ENCODE results near the gene CADM2.

Gene CADM2

DNA sequence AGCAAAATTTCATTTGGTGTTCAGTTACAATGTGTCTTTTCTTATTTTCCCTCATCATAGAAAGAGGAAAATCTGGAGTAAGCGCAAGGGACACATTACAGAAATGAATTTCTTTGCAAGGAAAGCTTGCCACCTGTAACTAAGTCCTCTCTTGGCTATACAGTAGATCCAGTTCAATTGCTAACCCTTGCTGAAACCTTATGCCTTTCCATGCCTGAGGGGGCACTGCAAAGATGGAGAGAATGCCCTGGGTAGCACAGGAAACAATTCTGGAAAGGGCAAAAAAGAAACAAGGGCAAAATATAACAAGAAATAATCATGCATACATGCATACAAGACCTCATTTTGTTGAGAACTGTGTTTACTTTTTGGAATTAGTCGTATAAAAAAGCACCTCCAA is 4.3 kb downstream of the CADM2 start:
- no peak overlapping the region for H3K27ac ChIP-seq (ENCODE audit: low read depth, low read length)
- no peaks in the 10 kb centered on the region for H3K36me3 ChIP-seq (ENCODE audit: insufficient read depth, low read length)
- peaks cover 11% of the 10 kb centered on the region for H3K4me1 ChIP-seq (ENCODE audit: insufficient read depth, low read length)
- H3K27me3 ChIP-seq (ENCODE audit: control insufficient read depth in 1 of 2, insufficient read depth in 2 of 2, low read length in 2 of 2) = peaks cover 15 to 33% of the 10 kb centered on the region in 2 donors
- no peak overlapping the region for H3K4me3 ChIP-seq (ENCODE audit: low read depth in 1 of 2, low read length in 2 of 2)
- H3K9me3 ChIP-seq (ENCODE audit: low read length) = no peaks in the 10 kb centered on the region
- no peak overlapping the region for H3K9ac ChIP-seq (ENCODE audit: low read length)

DNA sequence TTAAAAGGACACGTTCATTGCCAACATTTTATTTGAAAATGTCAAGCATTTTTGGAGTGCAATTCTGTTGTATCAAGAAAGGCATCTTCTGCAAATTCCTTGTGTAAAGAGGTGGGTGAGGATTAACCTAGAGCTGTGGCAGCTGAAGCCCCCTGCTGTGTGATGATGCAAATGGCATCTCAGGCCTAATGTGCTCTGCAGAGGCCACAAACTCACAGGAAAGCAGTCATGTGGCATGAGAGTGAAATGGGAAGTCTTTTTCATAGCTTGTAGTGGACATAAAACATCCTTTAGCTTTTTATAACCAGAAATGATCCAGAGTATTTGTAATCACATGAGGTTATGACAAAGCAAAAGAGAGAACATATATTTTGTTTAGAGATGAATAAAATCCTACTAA is 6.4 kb downstream of the CADM2 start:
- no peaks in the 10 kb centered on the region for H3K4me1 ChIP-seq (ENCODE audit: insufficient read depth, low read length)
- H3K36me3 ChIP-seq (ENCODE audit: insufficient read depth, low read length) = no peaks in the 10 kb centered on the region
- H3K9me3 ChIP-seq (ENCODE audit: low read length) = no peaks in the 10 kb centered on the region
- H3K4me3 ChIP-seq (ENCODE audit: low read depth in 1 of 2, low read length in 2 of 2) = no peak overlapping the region
- H3K9ac ChIP-seq (ENCODE audit: low read length) = no peak overlapping the region
- H3K27me3 ChIP-seq (ENCODE audit: control insufficient read depth in 1 of 2, insufficient read depth in 2 of 2, low read length in 2 of 2) = peaks cover 15 to 23% of the 10 kb centered on the region in 2 donors
- no peak overlapping the region for H3K27ac ChIP-seq (ENCODE audit: low read depth, low read length)

DNA sequence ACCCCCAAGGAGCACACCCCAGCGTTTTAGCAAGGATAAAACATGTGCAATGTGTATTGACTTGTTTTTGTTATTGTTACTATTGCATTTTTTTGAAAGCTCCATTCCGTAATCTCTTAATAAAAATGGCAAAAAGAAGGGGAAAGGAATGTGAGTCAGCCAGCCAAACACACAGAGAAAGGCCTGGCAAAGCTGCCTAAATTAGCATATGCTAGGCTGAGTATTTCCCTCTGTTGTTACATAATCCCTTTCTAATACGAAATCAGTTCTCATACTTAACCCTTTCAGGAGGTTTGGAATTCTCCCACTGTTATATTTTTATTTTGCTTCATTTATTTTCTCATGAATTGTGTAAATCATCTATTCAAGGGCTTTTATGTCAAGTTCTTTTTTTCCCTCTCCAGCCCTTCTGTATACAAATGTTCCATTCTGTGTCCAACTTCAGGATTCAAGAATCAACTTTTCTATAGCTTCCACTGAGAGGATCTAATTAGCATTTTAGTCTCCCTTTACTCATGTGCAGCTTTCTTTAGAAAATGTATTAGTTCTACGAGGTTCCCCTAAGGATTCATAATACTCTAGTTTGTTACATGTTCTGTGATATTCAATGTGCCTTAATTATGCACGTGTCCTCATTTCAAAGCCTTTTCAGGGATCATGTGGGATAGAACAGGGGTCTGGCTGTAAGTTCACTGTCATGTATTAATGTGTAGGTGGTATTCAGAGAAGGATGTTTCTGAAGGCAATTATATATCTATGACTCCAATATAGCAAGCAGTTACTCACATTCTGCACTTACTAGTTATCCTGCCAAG is 9.2 kb downstream of the CADM2 start:
- Histone ChIP-seq H3K27me3 (ENCODE audit: control insufficient read depth in 1 of 2, insufficient read depth in 2 of 2, low read length in 2 of 2) (no peaks in the 10 kb centered on the region), H3K9me3 (ENCODE audit: low read length) (no peaks in the 10 kb centered on the region), H3K36me3 (ENCODE audit: insufficient read depth, low read length) (no peaks in the 10 kb centered on the region), H3K27ac (ENCODE audit: low read depth, low read length) (no peak overlapping the region), H3K4me1 (ENCODE audit: insufficient read depth, low read length) (no peaks in the 10 kb centered on the region), H3K9ac (ENCODE audit: low read length) (no peak overlapping the region), H3K4me3 (ENCODE audit: low read depth in 1 of 2, low read length in 2 of 2) (no peak overlapping the region)

DNA sequence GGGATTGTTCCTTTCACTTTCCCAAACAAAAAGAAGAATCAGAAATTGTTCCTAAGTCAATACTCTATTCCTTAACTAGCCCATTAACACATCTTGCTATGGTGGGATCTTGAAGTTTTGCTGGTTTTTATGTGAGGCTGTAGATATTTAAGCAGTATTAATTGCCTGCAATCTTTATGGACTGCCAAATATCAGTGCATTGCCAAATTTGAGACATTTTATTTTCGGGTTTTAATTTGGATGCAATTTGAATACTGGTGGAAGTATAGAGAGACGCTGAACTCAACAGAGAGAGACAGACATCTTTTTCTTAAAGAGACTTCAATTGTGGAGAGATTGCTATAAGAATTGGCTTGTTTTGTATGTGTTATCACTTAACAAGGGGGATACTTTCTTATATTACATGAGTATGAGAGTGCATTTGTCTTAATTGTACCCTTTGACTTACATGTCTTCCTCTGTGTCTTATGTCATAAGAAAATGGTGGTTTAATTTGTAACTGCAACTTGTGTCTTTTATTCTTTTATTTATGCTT is 10.0 kb downstream of the CADM2 start:
- Histone ChIP-seq H3K9me3 (ENCODE audit: low read length) (no peaks in the 10 kb centered on the region), H3K4me1 (ENCODE audit: insufficient read depth, low read length) (no peaks in the 10 kb centered on the region), H3K27me3 (ENCODE audit: control insufficient read depth in 1 of 2, insufficient read depth in 2 of 2, low read length in 2 of 2) (no peaks in the 10 kb centered on the region), H3K36me3 (ENCODE audit: insufficient read depth, low read length) (no peaks in the 10 kb centered on the region), H3K4me3 (ENCODE audit: low read depth in 1 of 2, low read length in 2 of 2) (no peak overlapping the region), H3K27ac (ENCODE audit: low read depth, low read length) (no peak overlapping the region), H3K9ac (ENCODE audit: low read length) (no peak overlapping the region)

DNA sequence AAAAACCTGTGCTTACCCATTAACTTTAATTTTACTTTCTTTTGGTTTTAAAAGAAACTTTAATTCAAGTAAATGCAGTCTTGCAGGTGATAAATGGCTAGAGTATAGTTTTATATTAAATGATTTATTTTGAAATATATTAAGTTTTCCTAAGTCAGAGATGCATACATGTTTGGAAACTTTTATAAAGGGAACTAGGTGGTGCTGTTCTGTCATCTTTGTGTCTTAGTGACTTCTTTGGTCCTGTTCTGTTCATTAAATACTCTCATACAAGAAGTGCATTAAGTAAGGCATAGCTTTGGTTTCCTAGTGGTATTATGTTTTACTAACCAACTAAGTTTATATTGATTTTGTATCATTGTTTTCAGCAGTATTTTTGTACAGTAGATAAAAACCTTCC is 15.6 kb downstream of the CADM2 start:
- no peak overlapping the region for H3K4me3 ChIP-seq (ENCODE audit: low read depth in 1 of 2, low read length in 2 of 2)
- H3K27me3 ChIP-seq (ENCODE audit: control insufficient read depth in 1 of 2, insufficient read depth in 2 of 2, low read length in 2 of 2) = no peaks in the 10 kb centered on the region
- no peaks in the 10 kb centered on the region for H3K4me1 ChIP-seq (ENCODE audit: insufficient read depth, low read length)
- H3K9ac ChIP-seq (ENCODE audit: low read length) = no peak overlapping the region
- H3K27ac ChIP-seq (ENCODE audit: low read depth, low read length) = no peak overlapping the region
- H3K36me3 ChIP-seq (ENCODE audit: insufficient read depth, low read length) = no peaks in the 10 kb centered on the region
- H3K9me3 ChIP-seq (ENCODE audit: low read length) = no peaks in the 10 kb centered on the region

GRCh38 chr3:84977021-84977420 is 18.2 kb downstream of the CADM2 start:
- H3K36me3 ChIP-seq (ENCODE audit: insufficient read depth, low read length) = no peaks in the 10 kb centered on the region
- H3K9me3 ChIP-seq (ENCODE audit: low read length) = no peaks in the 10 kb centered on the region
- no peaks in the 10 kb centered on the region for H3K27me3 ChIP-seq (ENCODE audit: control insufficient read depth in 1 of 2, insufficient read depth in 2 of 2, low read length in 2 of 2)
- no peak overlapping the region for H3K27ac ChIP-seq (ENCODE audit: low read depth, low read length)
- H3K9ac ChIP-seq (ENCODE audit: low read length) = no peak overlapping the region
- H3K4me3 ChIP-seq (ENCODE audit: low read depth in 1 of 2, low read length in 2 of 2) = no peak overlapping the region
- H3K4me1 ChIP-seq (ENCODE audit: insufficient read depth, low read length) = no peaks in the 10 kb centered on the region

GRCh38 chr3:84978843-84979242 is 20.1 kb downstream of the CADM2 start:
- no peaks in the 10 kb centered on the region for H3K36me3 ChIP-seq (ENCODE audit: insufficient read depth, low read length)
- no peaks in the 10 kb centered on the region for H3K27me3 ChIP-seq (ENCODE audit: control insufficient read depth in 1 of 2, insufficient read depth in 2 of 2, low read length in 2 of 2)
- no peak overlapping the region for H3K4me3 ChIP-seq (ENCODE audit: low read depth in 1 of 2, low read length in 2 of 2)
- no peaks in the 10 kb centered on the region for H3K4me1 ChIP-seq (ENCODE audit: insufficient read depth, low read length)
- no peaks in the 10 kb centered on the region for H3K9me3 ChIP-seq (ENCODE audit: low read length)
- H3K27ac ChIP-seq (ENCODE audit: low read depth, low read length) = no peak overlapping the region
- H3K9ac ChIP-seq (ENCODE audit: low read length) = no peak overlapping the region

DNA sequence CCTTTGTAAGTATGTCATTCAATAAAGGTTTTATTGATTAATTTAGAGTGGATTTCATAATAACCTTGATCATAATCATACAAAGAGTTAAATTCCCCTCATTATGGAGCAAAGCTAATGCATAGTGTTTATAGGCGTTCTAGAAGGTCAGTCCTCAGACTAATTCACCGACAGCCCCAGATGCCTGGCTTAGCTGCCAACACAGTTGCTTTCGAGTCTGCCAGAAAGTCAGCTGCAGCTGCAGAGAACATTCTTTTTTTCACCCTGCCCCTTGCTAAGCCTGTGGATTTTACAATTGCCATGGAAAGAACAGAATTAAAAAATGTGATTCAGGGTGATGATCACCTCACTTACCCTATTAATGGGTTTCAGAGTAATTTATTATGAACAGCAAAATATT is 21.2 kb downstream of the CADM2 start:
- no peak overlapping the region for H3K4me3 ChIP-seq (ENCODE audit: low read depth in 1 of 2, low read length in 2 of 2)
- no peaks in the 10 kb centered on the region for H3K4me1 ChIP-seq (ENCODE audit: insufficient read depth, low read length)
- H3K36me3 ChIP-seq (ENCODE audit: insufficient read depth, low read length) = no peaks in the 10 kb centered on the region
- H3K9ac ChIP-seq (ENCODE audit: low read length) = no peak overlapping the region
- no peak overlapping the region for H3K27ac ChIP-seq (ENCODE audit: low read depth, low read length)
- H3K9me3 ChIP-seq (ENCODE audit: low read length) = no peaks in the 10 kb centered on the region
- H3K27me3 ChIP-seq (ENCODE audit: control insufficient read depth in 1 of 2, insufficient read depth in 2 of 2, low read length in 2 of 2) = no peaks in the 10 kb centered on the region

DNA sequence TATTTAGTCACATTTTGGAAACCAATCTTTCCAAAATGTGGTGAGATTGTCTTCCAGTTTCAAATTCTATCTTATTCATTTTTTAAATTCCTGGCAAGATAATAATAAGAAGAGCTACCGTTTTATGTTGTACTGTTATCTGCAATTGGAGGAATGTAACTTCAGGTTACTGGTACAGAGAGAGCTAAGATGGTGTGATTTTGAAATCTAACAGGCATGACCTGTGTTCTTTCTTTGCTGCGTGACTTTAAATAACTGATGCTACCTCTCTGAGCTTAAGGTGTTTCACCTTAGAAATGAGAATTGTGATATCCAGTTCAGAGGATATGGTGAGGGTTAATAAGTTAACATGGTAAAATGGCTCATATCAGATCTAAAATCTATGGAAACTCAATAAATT is 21.7 kb downstream of the CADM2 start:
- no peak overlapping the region for H3K4me3 ChIP-seq (ENCODE audit: low read depth in 1 of 2, low read length in 2 of 2)
- no peaks in the 10 kb centered on the region for H3K27me3 ChIP-seq (ENCODE audit: control insufficient read depth in 1 of 2, insufficient read depth in 2 of 2, low read length in 2 of 2)
- H3K9me3 ChIP-seq (ENCODE audit: low read length) = no peaks in the 10 kb centered on the region
- H3K4me1 ChIP-seq (ENCODE audit: insufficient read depth, low read length) = no peaks in the 10 kb centered on the region
- no peak overlapping the region for H3K27ac ChIP-seq (ENCODE audit: low read depth, low read length)
- no peaks in the 10 kb centered on the region for H3K36me3 ChIP-seq (ENCODE audit: insufficient read depth, low read length)
- no peak overlapping the region for H3K9ac ChIP-seq (ENCODE audit: low read length)

- Histone ChIP-seq H3K9ac (ENCODE audit: low read length) (no peak overlapping the region), H3K4me3 (ENCODE audit: low read depth in 1 of 2, low read length in 2 of 2) (no peak overlapping the region), H3K27ac (ENCODE audit: low read depth, low read length) (no peak overlapping the region), H3K9me3 (ENCODE audit: low read length) (no peaks in the 10 kb centered on the region), H3K36me3 (ENCODE audit: insufficient read depth, low read length) (no peaks in the 10 kb centered on the region), H3K4me1 (ENCODE audit: insufficient read depth, low read length) (no peaks in the 10 kb centered on the region), H3K27me3 (ENCODE audit: control insufficient read depth in 1 of 2, insufficient read depth in 2 of 2, low read length in 2 of 2) (no peaks in the 10 kb centered on the region)
Observed at GRCh38 chr3:84983490-84983889, 24.7 kb downstream of the CADM2 start.

DNA sequence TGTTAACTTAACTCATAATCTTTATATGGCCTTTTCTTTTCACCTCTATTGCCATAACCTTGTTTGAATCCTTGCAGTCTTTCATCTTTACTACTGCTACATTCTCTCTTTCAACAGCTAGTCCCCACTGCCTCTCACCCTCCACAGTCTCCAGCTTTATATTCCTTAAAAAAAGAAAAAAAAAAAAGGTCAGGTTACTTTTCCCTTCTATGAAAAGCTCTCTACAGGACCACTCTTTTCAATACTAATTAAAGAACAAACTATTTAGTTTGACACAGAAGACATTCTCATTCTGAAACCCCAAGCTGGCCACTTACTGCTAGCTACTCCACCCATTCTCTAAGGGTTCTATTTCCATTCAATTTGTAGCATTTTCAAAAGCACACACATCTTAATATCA is 25.6 kb downstream of the CADM2 start:
- Histone ChIP-seq H3K27ac (ENCODE audit: low read depth, low read length) (no peak overlapping the region), H3K4me3 (ENCODE audit: low read depth in 1 of 2, low read length in 2 of 2) (no peak overlapping the region), H3K27me3 (ENCODE audit: control insufficient read depth in 1 of 2, insufficient read depth in 2 of 2, low read length in 2 of 2) (no peaks in the 10 kb centered on the region), H3K9me3 (ENCODE audit: low read length) (no peaks in the 10 kb centered on the region), H3K9ac (ENCODE audit: low read length) (no peak overlapping the region), H3K4me1 (ENCODE audit: insufficient read depth, low read length) (no peaks in the 10 kb centered on the region), H3K36me3 (ENCODE audit: insufficient read depth, low read length) (no peaks in the 10 kb centered on the region)

DNA sequence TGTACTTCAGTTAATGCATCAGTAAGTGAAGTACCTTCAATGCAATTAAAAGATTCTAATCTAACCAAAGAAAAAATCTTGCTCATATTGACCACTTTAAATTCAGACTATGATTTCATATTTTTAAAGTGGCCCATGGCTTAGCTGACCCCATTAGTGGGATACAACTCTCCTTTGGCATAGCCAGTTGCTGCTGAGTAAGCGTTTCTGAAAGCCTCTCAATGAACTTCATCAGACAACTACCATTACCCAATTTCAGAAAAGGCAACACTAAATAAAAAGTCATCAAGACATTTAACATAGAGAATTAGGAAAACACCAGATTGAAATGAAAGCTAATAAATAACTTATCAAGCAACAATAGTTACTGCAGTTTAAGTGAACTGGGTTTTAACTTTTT is 27.0 kb downstream of the CADM2 start:
- Histone ChIP-seq H3K27ac (ENCODE audit: low read depth, low read length) (no peak overlapping the region), H3K9me3 (ENCODE audit: low read length) (no peaks in the 10 kb centered on the region), H3K4me1 (ENCODE audit: insufficient read depth, low read length) (no peaks in the 10 kb centered on the region), H3K27me3 (ENCODE audit: control insufficient read depth in 1 of 2, insufficient read depth in 2 of 2, low read length in 2 of 2) (no peaks in the 10 kb centered on the region), H3K9ac (ENCODE audit: low read length) (no peak overlapping the region), H3K36me3 (ENCODE audit: insufficient read depth, low read length) (no peaks in the 10 kb centered on the region), H3K4me3 (ENCODE audit: low read depth in 1 of 2, low read length in 2 of 2) (no peak overlapping the region)

Data from muscle layer of colon (tissue), 2 donors.